Measurements from ENCODE around the gene EXOSC2. TPM values are rescaled to one million over a fixed set of nuclear protein-coding genes. Genes with fewer than 3 reads are reported as not detected.

EXOSC2 gene
- total RNA-seq, 2 experiments from 2014 or later: 65.0 to 89.9 TPM

DNA sequence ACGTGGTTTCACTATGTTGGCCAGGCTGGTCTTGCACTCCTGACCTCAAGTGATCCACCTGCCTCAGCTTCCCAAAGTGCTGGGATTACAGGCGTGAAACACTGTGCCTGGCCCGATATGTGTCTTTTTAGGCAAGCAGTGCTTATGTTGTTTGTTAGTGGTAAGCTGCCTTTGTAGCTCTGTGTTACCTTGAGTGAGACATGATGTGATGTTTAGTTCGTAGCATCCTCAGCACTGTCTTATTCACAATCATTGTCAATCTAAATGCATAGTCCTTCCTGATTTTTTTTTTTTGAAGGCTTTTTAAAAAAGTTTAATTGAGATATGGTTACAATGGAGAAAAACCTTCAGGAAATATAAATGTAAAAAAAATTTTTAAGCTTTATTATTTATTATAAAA lies 45.5 kb downstream of the EXOSC2 start:
- H3K27ac ChIP-seq (ENCODE audit: low read depth, low read length, poor library complexity, severe bottlenecking): no peak overlapping the region
- no peaks in the 10 kb centered on the region for H3K79me2 ChIP-seq (ENCODE audit: insufficient read depth, low read depth, low read length)
- DNase-seq (ENCODE audit: low spot score): no peak
- TF ChIP-seq CTCF (conservative IDR thresholded peaks at IDR 0.05; ENCODE audit: low read length) (no peak), EZH2phosphoT487 (IDR thresholded peaks at IDR 0.05; ENCODE audit: borderline replicate concordance, low read depth, low read length) (no peak)
- POLR2A ChIA-PET: interaction anchor here (0.5 kb wide), 1 partner anchor 11 kb away, joined by 8 read pairs; no protein-coding TSS in a partner anchor
- H3K36me3 ChIP-seq (ENCODE audit: insufficient read depth, low read length): no peaks in the 10 kb centered on the region
- CTCF ChIA-PET (ENCODE audit: unreplicated experiment): no interaction called here
- no peaks in the 10 kb centered on the region for H3K9me3 ChIP-seq (ENCODE audit: low read length)
- no peaks in the 10 kb centered on the region for H3K4me1 ChIP-seq (ENCODE audit: insufficient read depth, low read length, poor library complexity, severe bottlenecking)
- no peak overlapping the region for H3K4me2 ChIP-seq (ENCODE audit: low read length)
- H3K4me3 ChIP-seq (ENCODE audit: low read depth, low read length, poor library complexity, severe bottlenecking): no peak overlapping the region
- intact Hi-C loops (cut with micrococcal nuclease; ENCODE audit: unreplicated experiment): no loop called here
- H2AFZ ChIP-seq (ENCODE audit: low read length): no peak overlapping the region
- BruUV-seq (replicated peaks): no TSS peak
- no peaks in the 10 kb centered on the region for H3K9me2 ChIP-seq (ENCODE audit: insufficient read depth, low read length)
- H4K20me1 ChIP-seq (ENCODE audit: insufficient read depth, low read length): no peaks in the 10 kb centered on the region

GRCh38 chr9:130740218-130741023 lies 46.8 kb downstream of the EXOSC2 start:
- CTCF ChIA-PET (ENCODE audit: unreplicated experiment): no interaction called here
- Histone ChIP-seq H3K9me2 (ENCODE audit: insufficient read depth, low read length) (no peaks in the 10 kb centered on the region), H3K4me1 (ENCODE audit: insufficient read depth, low read length, poor library complexity, severe bottlenecking) (no peaks in the 10 kb centered on the region), H3K79me2 (ENCODE audit: insufficient read depth, low read depth, low read length) (no peaks in the 10 kb centered on the region), H3K4me2 (ENCODE audit: low read length) (no peak overlapping the region), H3K9me3 (ENCODE audit: low read length) (no peaks in the 10 kb centered on the region), H3K4me3 (ENCODE audit: low read depth, low read length, poor library complexity, severe bottlenecking) (no peak overlapping the region), H3K27ac (ENCODE audit: low read depth, low read length, poor library complexity, severe bottlenecking) (no peak overlapping the region), H3K36me3 (ENCODE audit: insufficient read depth, low read length) (no peaks in the 10 kb centered on the region), H2AFZ (ENCODE audit: low read length) (no peak overlapping the region), H4K20me1 (ENCODE audit: insufficient read depth, low read length) (no peaks in the 10 kb centered on the region)
- no TSS peak for BruUV-seq (replicated peaks)
- intact Hi-C loops (cut with micrococcal nuclease; ENCODE audit: unreplicated experiment): no loop called here
- DNase-seq (ENCODE audit: low spot score): no peak
- TF ChIP-seq CTCF (conservative IDR thresholded peaks at IDR 0.05; ENCODE audit: low read length) (no peak), EZH2phosphoT487 (IDR thresholded peaks at IDR 0.05; ENCODE audit: borderline replicate concordance, low read depth, low read length) (no peak)
- POLR2A ChIA-PET: no interaction called here

GRCh38 chr9:130741024-130741305 lies 47.4 kb downstream of the EXOSC2 start:
- Histone ChIP-seq H4K20me1 (ENCODE audit: insufficient read depth, low read length) (no peaks in the 10 kb centered on the region), H3K9me2 (ENCODE audit: insufficient read depth, low read length) (no peaks in the 10 kb centered on the region), H3K4me2 (ENCODE audit: low read length) (no peak overlapping the region), H2AFZ (ENCODE audit: low read length) (no peak overlapping the region), H3K9me3 (ENCODE audit: low read length) (no peaks in the 10 kb centered on the region), H3K27ac (ENCODE audit: low read depth, low read length, poor library complexity, severe bottlenecking) (no peak overlapping the region), H3K36me3 (ENCODE audit: insufficient read depth, low read length) (no peaks in the 10 kb centered on the region), H3K4me1 (ENCODE audit: insufficient read depth, low read length, poor library complexity, severe bottlenecking) (no peaks in the 10 kb centered on the region), H3K79me2 (ENCODE audit: insufficient read depth, low read depth, low read length) (no peaks in the 10 kb centered on the region), H3K4me3 (ENCODE audit: low read depth, low read length, poor library complexity, severe bottlenecking) (no peak overlapping the region)
- no peak for DNase-seq (ENCODE audit: low spot score)
- no TSS peak for BruUV-seq (replicated peaks)
- intact Hi-C loops (cut with micrococcal nuclease; ENCODE audit: unreplicated experiment): no loop called here
- ChIA-PET POLR2A (no interaction called here), CTCF (ENCODE audit: unreplicated experiment) (no interaction called here)
- TF ChIP-seq EZH2phosphoT487 (IDR thresholded peaks at IDR 0.05; ENCODE audit: borderline replicate concordance, low read depth, low read length): no peak
- no peak for TF ChIP-seq CTCF (conservative IDR thresholded peaks at IDR 0.05; ENCODE audit: low read length)

Data from OCI-LY7 (cell line).